ENCODE results near the gene MRPL40. TPM values are rescaled to one million over a fixed set of nuclear protein-coding genes. Genes with fewer than 3 reads are reported as not detected.

MRPL40 gene
- total RNA-seq, 2 experiments from 2014 or later, result 10.7 to 11.3 TPM

DNA sequence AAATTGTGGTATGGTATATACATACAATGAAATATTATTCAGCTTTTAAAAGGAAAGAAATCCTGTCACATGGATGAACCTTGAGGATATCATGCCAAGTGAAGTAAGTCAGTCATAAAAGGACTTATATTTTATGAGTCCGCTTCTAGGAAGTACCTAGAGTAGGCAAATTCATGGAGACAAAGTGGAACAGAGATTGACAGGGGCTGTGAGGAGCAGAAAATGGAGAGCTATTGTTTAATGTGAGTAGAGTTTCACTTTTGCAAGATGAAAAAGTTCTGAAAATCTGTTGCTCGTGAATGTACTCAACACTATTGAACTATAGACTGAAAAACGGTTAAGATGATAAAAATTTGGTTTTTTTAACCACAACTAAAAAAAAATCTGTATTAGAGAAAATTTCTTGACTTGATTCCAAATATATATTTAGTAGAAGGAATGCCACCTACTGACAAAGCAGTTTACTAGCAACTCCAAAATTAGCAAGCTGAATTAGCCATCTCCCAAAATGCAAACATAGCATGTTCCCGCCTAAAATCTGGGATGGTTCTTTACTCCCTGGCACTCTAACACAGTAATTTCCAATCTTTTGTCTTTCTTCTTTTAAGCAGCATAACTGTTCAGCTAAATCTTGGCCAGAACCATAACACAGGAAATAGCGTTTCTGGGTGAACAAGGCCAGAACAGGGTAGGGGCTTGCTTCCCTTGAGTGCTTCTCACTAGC is 45.1 kb downstream of the MRPL40 start:
- H3K4me1 ChIP-seq (ENCODE audit: insufficient read depth, low read length), result peaks cover 22% of the 10 kb centered on the region
- ChIA-PET CTCF (interaction anchor here (0.7 to 2.9 kb wide), 7 partner anchors 30 to 333 kb away, joined by 3 to 13 read pairs (median 4); partner anchors contain the start of genes C22orf39, ESS2 and SLC25A1), POLR2A (interaction anchor here (0.8 to 3.8 kb wide), 8 partner anchors 9 to 331 kb away, joined by 3 to 54 read pairs (median 6); partner anchors contain the start of genes C22orf39, HIRA, MRPL40 and SLC25A1)
- intact Hi-C loops (cut with DNase I, micrococcal nuclease), result loop anchor here (1.0 to 10.0 kb wide), 7 partner anchors 45 to 371 kb away; partner anchors contain the start of genes ESS2 (in 1 of the 2), HIRA (in 1 of the 2), MRPL40 (in 1 of the 2) and SLC25A1 (in 1 of the 2)
- H3K27me3 ChIP-seq (ENCODE audit: control insufficient read depth in 1 of 2, insufficient read depth in 2 of 2, low read length in 2 of 2), result no peaks in the 10 kb centered on the region
- Mint-ChIP-seq H3K9me3 (no peaks in the 10 kb centered on the region), H3K4me1 (ENCODE audit: low read depth) (peaks cover 31% of the 10 kb centered on the region), H3K36me3 (ENCODE audit: low read depth) (peaks cover 42% of the 10 kb centered on the region), H3K27ac (peak overlapping the region; percentile 100), H3K4me3 (peak overlapping the region; percentile 80), H3K27me3 (no peaks in the 10 kb centered on the region)
- ATAC-seq (ENCODE audit: poor library complexity), result no peak
- DNase-seq, result peak in 2 of 14 experiments; percentile 33 to 39
- H3K4me3 ChIP-seq (ENCODE audit: low read length), result peak overlapping the region; percentile 75
- TF ChIP-seq, protein P1, sequence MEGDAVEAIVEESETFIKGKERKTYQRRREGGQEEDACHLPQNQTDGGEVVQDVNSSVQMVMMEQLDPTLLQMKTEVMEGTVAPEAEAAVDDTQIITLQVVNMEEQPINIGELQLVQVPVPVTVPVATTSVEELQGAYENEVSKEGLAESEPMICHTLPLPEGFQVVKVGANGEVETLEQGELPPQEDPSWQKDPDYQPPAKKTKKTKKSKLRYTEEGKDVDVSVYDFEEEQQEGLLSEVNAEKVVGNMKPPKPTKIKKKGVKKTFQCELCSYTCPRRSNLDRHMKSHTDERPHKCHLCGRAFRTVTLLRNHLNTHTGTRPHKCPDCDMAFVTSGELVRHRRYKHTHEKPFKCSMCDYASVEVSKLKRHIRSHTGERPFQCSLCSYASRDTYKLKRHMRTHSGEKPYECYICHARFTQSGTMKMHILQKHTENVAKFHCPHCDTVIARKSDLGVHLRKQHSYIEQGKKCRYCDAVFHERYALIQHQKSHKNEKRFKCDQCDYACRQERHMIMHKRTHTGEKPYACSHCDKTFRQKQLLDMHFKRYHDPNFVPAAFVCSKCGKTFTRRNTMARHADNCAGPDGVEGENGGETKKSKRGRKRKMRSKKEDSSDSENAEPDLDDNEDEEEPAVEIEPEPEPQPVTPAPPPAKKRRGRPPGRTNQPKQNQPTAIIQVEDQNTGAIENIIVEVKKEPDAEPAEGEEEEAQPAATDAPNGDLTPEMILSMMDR (IDR thresholded peaks at IDR 0.05), result peak; percentile 39
- H3K36me3 ChIP-seq (ENCODE audit: insufficient read depth, low read length), result peaks cover 35% of the 10 kb centered on the region
- H3K9me3 ChIP-seq (ENCODE audit: control insufficient read depth in 1 of 2, insufficient read depth in 1 of 2, low read length in 2 of 2), result no peaks in the 10 kb centered on the region
- H3K27ac ChIP-seq (ENCODE audit: low read depth in 1 of 2, low read length in 2 of 2), result peak overlapping the region; percentile 38 to 95

DNA sequence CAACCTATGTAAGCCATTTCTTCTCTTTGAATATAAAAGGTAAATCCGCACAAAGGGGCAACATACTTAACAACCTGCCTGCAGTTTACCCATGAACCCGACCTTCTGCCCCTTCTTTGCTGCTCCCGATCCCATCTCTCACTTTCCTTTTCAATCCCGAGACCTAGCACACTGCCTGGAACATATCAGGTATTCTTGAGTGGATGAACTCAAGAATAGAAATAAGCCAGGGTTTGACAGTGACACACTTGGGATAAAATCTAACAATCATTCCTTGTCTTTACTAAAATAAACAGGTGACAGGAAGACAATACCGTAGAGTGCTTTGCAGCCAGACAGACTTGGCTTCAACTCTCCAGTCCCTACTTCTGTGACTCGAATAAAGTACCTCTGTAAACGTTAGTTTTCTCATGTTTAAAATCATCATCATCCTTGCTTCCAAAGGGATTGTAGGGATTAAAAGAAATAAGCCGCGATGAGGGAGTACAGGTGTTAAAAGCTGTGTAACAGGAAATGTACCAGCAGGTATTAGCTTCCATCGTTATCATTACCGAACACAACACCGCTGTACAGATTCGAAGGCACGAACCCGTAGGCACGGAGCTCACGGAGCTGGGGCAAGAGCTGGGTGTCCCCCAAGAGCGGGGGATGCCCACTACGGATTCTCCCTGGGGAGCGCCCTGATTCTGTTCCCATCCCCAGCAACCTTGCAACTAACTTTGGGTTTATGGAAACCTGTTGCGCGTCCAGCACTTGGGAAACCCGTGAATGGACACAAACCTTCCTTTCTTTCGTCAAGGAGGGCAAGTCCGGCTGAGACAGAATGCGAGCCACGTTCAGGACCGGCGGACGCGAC is 45.9 kb downstream of the MRPL40 start:
- H3K4me3 Mint-ChIP-seq, result peak overlapping the region; percentile 80
- Histone ChIP-seq H3K9me3 (ENCODE audit: control insufficient read depth in 1 of 2, insufficient read depth in 1 of 2, low read length in 2 of 2) (no peaks in the 10 kb centered on the region), H3K4me1 (ENCODE audit: insufficient read depth, low read length) (peaks cover 22% of the 10 kb centered on the region), H3K27ac (ENCODE audit: low read depth in 1 of 2, low read length in 2 of 2) (peak overlapping the region; percentile 38 to 95), H3K27me3 (ENCODE audit: control insufficient read depth in 1 of 2, insufficient read depth in 2 of 2, low read length in 2 of 2) (no peaks in the 10 kb centered on the region), H3K36me3 (ENCODE audit: insufficient read depth, low read length) (peaks cover 27% of the 10 kb centered on the region), H3K4me3 (ENCODE audit: low read length) (peak overlapping the region; percentile 75)
- ChIA-PET CTCF (interaction anchor here (0.8 to 2.9 kb wide), 6 partner anchors 31 to 334 kb away, joined by 3 to 13 read pairs (median 4); partner anchors contain the start of genes C22orf39, ESS2 and SLC25A1), POLR2A (interaction anchor here (0.9 to 3.8 kb wide), 11 partner anchors 10 to 334 kb away, joined by 3 to 54 read pairs (median 11); partner anchors contain the start of genes C22orf39, ESS2, HIRA and MRPL40)
- TF ChIP-seq, protein P1 (IDR thresholded peaks at IDR 0.05), result no peak
- intact Hi-C loops (cut with DNase I, micrococcal nuclease), result loop anchor here in 1 of 2 experiments (5.0 to 10.0 kb wide), 5 partner anchors 46 to 333 kb away; partner anchors contain the start of genes ESS2, HIRA, MRPL40 and SLC25A1
- H3K4me1 Mint-ChIP-seq (ENCODE audit: low read depth), result peaks cover 31% of the 10 kb centered on the region
- ATAC-seq (ENCODE audit: poor library complexity), result no peak
- no peaks in the 10 kb centered on the region for H3K9me3 Mint-ChIP-seq
- peak in 8 of 14 experiments; percentile 3 to 59 (median 23) for DNase-seq
- no peaks in the 10 kb centered on the region for H3K27me3 Mint-ChIP-seq
- H3K27ac Mint-ChIP-seq, result peak overlapping the region; percentile 100
- H3K36me3 Mint-ChIP-seq (ENCODE audit: low read depth), result peaks cover 34% of the 10 kb centered on the region
